ENCODE measurements around the gene ASAH2.
A peak's percentile ranks its signal among the peaks of the same experiment; 100 is the strongest.
"Not testable (repeated sequence)": the region's sequence is repeated elsewhere in the genome, so short reads cannot be mapped to it uniquely, and the experiment has no call there.

ASAH2 gene

DNA sequence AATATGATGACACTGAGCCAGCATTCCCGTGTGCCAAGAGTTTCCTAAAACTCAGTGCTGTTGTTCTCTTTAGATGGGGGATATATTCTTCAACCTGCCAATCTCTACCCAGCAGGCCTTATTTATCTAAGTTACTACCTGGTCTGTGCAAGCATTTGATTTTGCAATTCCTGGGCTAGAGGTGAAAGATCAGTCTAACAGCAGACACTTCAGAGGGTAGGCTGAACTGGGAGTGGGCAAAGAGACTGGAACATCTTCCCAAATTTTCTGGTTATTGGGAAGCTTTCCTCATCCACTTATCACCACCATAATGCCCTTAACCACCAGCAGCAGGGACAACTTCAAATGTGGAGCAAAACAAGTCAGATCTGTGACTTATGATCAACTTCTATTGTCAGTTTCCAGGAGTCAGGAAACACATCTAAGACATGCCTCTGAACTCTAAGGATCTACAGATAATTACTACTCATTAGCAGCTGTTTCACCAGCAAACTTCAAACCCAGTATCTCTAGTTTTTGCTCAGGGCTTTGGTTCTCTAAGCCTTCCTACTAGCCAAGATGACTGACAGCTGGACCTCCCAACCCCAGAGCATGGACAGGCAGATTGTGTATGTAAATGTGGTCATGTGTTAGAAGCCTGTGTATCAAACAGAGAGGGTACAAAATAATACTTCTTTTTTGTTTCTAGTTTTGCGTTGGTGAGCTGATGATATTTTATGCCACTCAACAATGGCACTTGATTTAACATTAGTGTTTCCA, 1.0 kb downstream of the ASAH2 start:
- no peak for DNase-seq

DNA sequence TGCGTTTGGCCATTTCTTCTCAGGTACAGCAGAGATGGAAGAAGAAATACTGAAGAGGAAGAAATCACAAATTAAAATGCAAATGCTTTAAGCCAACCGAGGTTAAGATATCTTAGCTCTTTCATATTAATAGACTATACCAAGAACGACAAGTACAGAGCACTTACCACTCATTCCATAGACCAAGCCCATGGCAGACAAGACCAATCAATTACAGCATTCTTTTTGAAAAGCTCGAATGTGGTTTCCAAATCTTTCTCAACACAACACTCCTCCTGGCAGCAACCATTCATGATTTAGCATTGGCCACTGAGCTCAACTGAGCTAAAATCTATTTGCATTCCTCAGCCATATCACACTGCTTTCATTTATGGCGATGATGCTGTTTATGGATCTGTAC, 2.7 kb downstream of the ASAH2 start:
- no peak for DNase-seq

DNA sequence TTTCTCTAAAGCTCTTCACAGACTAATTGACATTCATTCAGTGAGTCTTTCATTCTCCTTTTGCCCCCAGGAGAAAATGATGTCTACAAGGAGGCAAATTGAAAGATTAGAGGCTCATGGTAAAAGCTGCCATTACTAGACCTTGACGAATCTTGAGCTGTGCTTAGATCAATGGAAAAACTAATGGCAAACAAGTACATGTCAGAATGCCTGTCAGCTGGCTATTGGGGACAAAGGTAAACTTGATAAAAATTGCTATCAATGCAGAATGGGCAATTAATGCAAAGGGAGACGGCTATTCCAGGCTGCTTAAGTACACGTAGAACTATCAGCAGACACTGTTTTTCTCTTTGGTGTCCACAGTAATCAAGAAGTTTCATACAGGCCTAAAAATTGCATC, 3.3 kb downstream of the ASAH2 start:
- DNase-seq = no peak

DNA sequence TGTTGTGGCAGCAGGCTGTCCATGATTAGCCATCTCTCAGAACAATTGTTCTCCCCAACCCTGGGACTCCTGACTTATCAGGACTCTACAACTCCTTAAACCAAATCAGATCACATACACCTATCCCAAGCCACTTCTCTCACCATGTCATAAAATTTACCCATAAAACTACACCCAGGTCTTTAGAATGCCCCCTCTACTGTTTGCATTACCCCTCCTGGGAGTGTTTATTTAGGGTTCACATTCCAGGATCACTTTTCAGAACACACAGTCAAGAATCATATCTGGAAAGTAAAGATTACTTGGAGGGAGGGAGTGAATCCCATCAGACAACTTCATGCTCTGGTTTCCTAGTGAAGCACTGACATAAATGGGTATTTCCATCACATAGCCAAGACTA, 7.1 kb downstream of the ASAH2 start:
- no peak for DNase-seq

DNA sequence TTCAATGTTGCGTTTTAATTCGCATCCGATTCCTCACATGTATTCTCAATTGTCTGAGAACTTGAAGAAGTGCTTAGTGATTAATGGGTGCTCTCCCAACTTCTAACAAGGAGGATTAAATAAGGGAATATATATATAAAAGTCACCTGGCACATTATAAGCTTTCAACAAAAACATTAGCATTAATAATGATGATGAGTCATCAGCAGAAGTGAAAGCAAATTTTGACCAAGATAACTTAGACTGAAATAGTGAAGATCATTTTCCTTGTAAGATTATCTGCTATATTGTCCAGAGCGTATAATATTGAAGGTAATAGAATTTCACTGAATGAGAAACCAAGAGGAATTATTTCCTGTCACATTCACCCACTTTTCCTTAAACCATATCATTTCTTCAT, 8.5 kb downstream of the ASAH2 start:
- no peak for DNase-seq

DNA sequence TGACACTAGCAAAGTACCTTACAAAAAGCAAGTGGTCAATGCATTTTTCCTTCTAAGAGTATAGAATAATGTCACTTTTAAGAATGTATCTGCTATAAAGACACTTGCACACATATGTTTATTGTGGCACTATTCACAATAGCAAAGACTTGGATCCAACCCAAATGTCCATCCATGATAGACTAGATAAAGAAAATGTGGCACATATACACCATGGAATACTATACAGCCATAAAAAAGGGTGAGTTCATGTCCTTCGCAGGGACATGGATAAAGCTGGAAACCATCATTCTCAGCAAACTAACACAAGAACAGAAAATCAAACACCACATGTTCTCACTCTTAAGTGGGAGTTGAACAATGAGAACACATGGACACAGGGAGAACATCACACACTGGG, 9.8 kb downstream of the ASAH2 start:
- not testable (repeated sequence) for DNase-seq

DNA sequence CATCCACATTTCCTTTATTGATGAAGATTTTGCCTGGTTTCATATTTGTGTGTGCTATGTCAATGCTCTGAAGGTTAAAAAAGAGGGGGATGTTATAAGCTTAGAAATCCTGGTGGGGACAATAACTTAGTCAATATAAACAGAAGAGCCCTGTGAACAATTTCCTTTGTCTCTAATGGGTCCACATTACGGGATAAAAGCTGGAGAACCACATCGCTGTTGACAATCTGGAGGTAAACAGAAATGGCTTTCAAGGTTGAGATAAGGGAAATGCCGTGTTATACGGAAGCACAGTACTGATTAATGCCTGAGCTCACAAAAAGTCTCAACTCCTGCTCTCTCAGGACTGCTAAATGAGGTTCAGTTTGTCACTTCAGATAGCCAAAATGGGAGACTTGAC, 16.8 kb downstream of the ASAH2 start:
- no peak for DNase-seq

DNA sequence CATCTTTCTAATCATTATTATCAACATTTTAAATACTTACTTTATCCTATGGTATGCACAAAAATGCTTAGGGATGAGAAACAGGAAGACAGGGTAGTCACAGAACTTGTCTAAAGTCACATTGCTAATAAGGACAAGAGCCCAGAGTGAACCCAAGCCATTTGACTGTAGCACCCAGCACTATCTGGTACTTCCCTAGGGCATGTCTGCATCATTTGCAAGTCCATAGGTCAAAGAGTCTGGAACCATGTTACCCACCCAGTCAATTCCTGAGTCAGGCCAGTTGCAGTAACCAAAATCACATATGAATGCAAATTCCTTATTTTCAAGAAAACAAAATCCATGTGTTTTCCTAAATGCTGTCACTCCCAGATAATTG, 19.1 kb downstream of the ASAH2 start:
- DNase-seq = no peak

DNA sequence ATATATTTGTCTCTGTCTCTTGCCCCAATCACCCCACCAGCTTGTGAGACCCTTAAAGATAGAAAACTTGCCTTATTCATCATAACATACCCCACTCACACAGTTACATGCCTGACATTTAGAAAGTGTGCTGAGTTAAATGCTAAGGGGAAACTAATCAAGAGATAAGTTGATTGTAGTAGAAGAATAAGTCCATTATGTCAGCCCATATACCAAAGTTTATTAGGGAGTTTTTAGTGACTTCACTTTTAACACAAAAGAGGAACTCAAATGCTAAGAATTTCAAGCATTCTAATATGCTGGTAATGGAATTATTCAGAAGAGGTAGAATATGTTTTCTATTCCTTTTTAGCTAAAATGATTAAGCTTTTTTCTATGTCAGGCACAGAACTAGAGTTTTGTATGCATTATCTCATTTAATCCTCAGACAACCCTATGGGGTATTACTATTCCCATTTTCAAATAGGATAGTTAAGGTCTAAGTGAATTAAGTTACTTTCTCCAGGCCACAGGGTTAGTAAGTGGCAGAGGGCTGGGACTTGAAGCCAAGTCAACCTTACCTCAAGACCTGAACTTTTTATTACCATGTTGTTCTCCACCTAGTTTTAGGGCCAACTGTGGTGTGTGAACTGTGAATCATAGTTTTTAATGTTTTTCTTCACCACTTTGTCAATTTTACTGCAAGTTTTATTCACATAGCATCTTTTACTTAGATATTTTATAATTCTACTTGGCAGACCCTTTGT, 19.6 kb downstream of the ASAH2 start:
- no peak for DNase-seq

DNA sequence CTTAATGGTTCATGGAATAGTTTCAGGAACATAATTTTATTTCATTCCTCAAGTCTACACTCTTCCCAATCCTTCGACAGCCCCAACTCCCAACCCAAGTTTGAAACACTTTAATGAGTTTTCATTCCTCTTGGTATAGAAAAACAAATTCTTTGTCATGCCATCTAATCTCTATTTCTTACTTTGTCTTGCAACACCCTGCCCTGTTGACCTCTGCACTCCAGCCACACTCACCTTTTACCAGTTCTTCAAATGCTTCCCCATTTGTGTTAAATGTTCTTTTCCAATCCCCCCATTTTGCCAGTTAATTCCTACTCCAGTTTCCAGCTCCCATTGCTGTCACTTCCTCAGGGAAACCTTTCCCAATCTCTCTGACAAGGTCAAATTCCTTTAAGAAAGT, 21.9 kb downstream of the ASAH2 start:
- no peak for DNase-seq

DNA sequence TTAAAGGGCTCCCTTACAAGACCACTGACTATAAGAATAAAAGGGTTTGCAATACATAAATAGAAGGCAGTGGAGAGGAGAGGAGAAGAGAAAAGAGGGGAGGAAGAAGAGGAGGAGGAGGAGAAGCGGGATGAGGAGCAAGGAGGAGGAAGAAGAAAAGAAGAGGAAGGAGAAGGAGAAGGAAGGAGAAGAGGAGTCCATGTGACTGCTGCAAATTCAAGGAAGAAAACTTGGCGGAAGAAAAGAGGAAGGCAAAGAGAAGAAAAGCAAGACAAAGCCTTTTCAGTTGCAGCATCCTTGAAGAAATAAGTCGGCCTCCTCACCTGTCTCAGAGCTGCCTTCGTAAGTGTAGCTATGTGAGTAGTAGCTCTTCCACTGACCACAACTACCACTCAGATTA, 22.6 kb downstream of the ASAH2 start:
- DNase-seq = no peak

DNA sequence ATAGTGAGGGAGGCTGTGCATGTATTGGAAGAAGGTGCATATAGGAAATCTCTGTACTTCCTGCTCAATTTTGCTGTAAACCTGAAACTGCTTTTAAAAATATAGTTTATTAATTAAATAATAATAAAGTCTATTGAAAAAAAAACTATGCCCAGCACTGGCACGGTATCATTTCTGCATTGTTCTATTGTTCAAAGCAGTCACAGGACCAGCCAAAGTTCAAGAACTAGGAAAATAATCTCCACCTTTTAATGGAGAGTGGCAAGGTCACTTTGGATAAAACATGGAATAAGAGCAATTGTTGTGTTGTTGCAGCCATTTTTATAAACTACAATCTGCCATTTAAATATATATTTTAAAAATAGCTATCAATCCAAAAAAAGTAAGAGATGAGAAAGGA, 24.7 kb downstream of the ASAH2 start:
- no peak for DNase-seq

DNA sequence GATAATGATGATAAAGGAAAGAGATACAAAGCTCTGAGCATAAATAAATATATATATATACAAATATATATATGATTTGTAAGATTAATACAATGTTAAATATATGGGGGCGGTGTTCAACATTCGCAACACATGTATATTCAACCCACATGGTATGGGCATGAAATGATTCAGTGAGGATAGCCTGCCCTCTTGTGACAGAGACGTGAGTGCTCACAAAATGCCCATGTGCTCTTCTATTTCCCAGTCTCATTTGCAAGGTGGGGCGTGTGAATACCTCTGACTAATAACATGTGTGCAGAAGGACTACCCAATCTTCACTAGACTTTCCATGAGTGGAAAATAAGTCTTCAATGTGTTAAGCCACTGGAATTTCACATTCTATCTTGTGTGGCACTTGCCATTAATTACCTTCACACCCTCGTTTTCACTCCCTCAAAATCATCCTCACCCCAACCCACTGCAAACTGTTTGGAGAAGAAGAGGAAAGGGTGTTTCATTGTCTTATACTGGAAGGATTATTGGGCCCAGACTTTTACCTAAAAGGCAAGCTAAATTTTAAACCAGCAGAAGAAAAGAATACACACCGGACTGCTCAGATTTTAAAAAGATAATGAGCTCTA, 26.9 kb downstream of the ASAH2 start:
- DNase-seq = peak; percentile 8

DNA sequence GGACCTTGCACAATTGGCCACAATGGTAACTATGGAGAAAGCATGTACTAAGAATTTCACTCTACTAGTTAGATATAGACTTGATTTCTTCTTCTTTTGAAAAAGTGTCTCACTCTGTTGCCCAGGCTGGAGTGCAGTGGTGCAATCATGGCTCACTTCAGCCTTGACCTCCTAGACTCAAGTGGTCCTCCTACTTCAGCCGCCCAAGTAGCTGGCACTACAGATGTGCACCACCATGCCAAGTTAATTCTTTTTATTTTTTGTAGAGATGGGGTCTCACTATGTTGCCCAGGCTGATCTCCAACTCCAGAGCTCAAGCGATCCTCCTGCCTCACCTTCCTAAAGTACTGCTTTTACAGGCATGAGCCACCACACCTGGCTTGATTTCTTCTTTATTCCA, 29.1 kb downstream of the ASAH2 start:
- no peak for DNase-seq

DNA sequence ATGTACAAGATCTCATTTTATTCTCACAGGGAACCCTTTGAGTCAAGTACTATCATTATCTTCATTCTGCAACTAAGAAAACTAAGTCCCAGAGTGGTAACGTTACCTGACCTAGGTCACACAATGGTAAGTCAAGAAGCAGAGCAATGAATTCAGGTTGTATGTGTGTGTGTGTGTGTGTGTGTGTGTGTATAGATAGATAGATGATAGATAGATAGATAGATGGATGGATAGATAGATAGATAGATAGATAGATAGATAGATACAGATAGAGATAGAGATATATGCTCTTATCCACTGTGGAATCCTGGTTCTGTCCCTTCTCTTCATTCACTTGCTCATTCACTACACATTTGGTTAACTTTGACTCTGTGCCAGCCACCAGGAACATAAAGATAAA, 29.8 kb downstream of the ASAH2 start:
- no peak for DNase-seq

DNA sequence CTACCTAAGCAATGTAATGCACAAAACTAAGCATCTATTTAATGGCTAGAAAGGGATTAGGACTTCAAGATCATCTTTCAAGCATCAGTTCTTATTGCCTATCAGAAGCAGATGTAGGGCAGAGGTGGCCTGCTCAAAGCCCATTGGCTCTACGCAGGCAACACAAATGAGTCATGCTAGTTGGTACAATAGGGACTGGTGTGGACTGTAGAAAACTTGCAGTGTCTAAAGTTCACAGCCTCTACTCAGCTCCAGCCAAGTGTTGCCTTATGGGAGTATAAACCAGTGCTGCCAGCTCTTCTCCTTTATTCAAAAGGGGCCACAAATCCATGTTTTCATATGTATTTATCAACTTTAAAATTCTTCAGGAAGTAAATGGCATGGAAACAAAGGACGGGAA, 31.7 kb downstream of the ASAH2 start:
- no peak for DNase-seq

DNA sequence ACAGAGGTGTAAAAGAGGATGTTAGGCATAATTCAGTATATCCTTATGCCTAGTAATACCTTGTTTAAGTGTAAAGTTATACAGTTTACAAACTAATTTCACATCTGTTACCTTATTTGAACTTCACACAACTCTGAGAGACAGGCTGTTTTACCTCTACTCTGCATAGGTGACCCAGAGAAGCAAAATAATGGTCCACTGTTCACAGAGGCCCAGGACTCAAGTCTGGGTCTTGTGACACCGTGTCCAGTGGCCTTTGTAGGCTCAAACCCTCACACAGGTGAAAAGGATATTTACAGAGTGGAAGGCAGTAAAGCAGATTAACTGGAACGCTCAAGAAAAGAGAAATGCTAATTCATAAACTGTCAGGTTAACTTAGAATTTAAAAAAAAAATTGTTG, 32.1 kb downstream of the ASAH2 start:
- no peak for DNase-seq

DNA sequence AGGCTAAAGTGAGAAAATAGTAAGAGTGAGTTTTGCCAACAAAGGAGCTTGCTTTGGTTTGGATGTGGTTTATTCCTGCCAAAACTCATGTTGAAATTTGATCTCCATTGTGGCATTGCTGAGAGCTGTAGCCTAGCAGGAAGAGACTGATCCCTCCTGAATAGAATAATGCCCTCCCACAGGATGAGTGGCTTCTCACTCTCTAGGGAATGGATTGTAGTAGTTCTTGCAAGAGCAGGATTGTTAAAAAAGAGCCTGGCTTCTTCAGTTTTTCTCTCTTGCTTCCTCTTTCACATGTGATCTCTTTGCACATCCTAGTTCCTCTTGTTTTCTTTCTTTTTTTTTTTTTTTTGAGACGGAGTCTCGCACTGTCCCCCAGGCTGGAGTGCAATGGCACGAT, 34.4 kb downstream of the ASAH2 start:
- DNase-seq = no peak

DNA sequence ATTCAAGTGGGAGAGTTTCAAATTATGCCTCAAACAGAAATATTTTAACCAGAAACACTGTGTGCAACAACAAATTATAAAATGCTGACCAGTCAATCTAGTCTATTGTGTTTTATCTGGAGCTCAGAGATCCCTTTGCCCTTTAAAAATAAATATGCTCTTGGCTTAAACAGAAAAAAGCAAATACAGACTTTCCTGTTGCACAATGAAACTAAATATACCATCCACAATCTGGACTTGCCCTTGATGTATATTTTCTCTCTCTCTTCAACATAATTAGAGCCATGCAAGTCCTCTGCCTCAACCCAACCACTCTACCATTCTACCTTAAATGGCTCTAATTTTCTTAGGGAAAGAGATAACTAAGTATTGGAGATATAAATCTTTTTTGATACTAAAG, 34.9 kb downstream of the ASAH2 start:
- DNase-seq = no peak

DNA sequence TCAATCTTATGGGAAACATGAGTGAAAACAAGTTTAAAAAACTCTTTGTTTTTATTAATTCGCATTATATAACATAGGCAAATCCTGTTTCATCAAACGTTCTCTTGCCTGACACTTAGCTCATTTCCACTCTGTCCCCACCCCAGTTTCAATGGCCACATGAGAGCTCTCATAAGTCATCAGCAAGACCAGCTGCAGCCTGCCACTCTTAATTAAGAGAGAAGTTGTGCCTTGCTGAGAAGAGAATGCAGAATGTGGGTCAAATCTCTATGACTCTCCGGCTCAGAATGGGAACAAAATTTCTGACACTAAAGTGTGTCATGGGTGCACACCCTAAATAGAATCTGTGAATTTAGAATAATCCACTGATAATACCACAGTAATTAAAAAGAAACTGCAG, 39.6 kb downstream of the ASAH2 start:
- DNase-seq = no peak

DNA sequence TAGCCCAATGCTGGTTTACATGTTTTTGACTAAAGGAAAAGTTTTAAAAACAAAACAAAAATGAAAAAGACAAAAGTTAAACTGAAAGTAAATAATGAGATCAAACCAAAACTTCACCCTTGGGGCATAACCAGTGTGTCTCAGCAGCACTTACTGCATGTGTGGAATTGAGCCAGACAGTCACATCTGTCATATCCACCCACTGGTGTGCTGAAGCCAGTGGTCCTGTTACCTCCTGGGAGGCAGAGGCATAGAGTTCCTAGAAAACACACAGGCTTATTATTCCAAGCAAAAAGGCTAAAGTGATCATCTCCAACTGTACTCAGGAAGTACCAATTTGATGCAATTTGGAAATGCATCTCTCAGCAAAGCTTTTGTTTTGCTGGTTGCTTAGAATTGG, 40.4 kb downstream of the ASAH2 start:
- no peak for DNase-seq

Measured in activated gamma-delta T cell treated with Interleukin-2 at 50 U/mL for 16 hours (primary cell).